Measurements from ENCODE around the gene AHDC1. TPM values are rescaled to one million over a fixed set of nuclear protein-coding genes. Genes with fewer than 3 reads are reported as not detected.
A peak's percentile ranks its signal among the peaks of the same experiment; 100 is the strongest.

AHDC1 gene
- total and polyA plus RNA-seq, 9 of the 15 experiments (the other 6 are each of a cell fraction or from before 2014, with no cell fraction given) = 0.21 to 36.4 (median 4.7) TPM

DNA sequence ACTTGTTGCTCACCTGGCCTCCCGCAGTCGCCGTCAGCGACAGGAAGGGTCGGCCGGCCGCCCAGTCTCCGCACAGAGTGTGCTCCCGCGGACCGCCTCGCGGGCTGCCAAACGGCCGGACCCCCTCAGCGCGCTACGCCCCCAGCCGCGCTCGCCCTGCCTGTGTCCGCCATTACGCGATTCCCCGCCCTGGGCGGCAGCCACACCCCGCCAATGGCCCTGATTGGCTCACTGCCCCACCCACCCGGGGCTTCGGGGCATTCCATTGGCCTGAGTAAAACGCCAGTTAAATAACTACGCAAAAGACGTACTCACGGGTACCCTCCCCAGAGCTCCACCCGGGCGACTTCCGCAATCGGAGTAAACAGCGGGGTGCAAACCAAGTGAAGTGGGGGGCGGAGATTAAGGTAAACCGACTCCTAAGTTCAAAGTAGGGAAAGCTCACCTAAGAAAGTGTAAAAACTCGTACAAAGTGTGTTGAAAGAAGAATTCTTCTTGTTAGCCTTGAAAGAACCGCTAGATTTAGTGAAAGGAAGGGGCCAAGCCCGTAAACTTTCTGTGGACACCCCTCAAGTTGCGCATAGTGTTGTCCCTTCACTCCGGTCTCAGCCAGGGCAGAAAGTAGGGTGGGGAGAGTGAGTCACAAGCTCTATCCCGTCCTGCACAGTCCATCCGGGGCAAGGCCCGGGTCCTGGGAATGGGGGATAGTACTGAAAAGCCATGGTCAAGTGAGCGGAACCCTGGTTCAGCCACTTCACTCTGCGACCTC lies 113.8 kb downstream of the AHDC1 start, which contains the start of gene WASF2 (continued):
- TF ChIP-seq, protein P1, sequence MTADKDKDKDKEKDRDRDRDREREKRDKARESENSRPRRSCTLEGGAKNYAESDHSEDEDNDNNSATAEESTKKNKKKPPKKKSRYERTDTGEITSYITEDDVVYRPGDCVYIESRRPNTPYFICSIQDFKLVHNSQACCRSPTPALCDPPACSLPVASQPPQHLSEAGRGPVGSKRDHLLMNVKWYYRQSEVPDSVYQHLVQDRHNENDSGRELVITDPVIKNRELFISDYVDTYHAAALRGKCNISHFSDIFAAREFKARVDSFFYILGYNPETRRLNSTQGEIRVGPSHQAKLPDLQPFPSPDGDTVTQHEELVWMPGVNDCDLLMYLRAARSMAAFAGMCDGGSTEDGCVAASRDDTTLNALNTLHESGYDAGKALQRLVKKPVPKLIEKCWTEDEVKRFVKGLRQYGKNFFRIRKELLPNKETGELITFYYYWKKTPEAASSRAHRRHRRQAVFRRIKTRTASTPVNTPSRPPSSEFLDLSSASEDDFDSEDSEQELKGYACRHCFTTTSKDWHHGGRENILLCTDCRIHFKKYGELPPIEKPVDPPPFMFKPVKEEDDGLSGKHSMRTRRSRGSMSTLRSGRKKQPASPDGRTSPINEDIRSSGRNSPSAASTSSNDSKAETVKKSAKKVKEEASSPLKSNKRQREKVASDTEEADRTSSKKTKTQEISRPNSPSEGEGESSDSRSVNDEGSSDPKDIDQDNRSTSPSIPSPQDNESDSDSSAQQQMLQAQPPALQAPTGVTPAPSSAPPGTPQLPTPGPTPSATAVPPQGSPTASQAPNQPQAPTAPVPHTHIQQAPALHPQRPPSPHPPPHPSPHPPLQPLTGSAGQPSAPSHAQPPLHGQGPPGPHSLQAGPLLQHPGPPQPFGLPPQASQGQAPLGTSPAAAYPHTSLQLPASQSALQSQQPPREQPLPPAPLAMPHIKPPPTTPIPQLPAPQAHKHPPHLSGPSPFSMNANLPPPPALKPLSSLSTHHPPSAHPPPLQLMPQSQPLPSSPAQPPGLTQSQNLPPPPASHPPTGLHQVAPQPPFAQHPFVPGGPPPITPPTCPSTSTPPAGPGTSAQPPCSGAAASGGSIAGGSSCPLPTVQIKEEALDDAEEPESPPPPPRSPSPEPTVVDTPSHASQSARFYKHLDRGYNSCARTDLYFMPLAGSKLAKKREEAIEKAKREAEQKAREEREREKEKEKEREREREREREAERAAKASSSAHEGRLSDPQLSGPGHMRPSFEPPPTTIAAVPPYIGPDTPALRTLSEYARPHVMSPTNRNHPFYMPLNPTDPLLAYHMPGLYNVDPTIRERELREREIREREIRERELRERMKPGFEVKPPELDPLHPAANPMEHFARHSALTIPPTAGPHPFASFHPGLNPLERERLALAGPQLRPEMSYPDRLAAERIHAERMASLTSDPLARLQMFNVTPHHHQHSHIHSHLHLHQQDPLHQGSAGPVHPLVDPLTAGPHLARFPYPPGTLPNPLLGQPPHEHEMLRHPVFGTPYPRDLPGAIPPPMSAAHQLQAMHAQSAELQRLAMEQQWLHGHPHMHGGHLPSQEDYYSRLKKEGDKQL (CRISPR knock-in tag; IDR thresholded peaks at IDR 0.05; ENCODE audit: borderline replicate concordance) = no peak
- peak; percentile 50 for TF ChIP-seq RBM22 (IDR thresholded peaks at IDR 0.05; ENCODE audit: low read depth, low read length, poor library complexity, severe bottlenecking)
- peak; percentile 32; the same call in 1 of the 2 replicates for TF ChIP-seq NCOA1 (IDR thresholded peaks at IDR 0.05; ENCODE audit: low read depth)
- TF ChIP-seq CEBPG (CRISPR knock-in tag; IDR thresholded peaks at IDR 0.05) = no peak
- peak in 1 of 2 experiments; percentile 32; a peak in 1 of 4 replicates for TF ChIP-seq CEBPG (tag; conservative IDR thresholded peaks at IDR 0.05 in 1 of 2, IDR thresholded peaks at IDR 0.05 in 1 of 2)
- TF ChIP-seq, protein P2, sequence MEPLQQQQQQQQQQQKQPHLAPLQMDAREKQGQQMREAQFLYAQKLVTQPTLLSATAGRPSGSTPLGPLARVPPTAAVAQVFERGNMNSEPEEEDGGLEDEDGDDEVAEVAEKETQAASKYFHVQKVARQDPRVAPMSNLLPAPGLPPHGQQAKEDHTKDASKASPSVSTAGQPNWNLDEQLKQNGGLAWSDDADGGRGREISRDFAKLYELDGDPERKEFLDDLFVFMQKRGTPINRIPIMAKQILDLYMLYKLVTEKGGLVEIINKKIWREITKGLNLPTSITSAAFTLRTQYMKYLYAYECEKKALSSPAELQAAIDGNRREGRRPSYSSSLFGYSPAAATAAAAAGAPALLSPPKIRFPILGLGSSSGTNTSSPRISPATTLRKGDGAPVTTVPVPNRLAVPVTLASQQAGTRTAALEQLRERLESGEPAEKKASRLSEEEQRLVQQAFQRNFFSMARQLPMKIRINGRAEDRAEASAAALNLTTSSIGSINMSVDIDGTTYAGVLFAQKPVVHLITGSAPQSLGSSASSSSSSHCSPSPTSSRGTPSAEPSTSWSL (CRISPR knock-in tag; IDR thresholded peaks at IDR 0.05; ENCODE audit: borderline replicate concordance) = no peak
- TF ChIP-seq COPS2 (conservative IDR thresholded peaks at IDR 0.05) = no peak
- no peak for TF ChIP-seq NELFE (IDR thresholded peaks at IDR 0.05; ENCODE audit: insufficient read depth, insufficient read length)
- peak; percentile 91 for TF ChIP-seq KLF1 (tag; IDR thresholded peaks at IDR 0.05)
- TF ChIP-seq, protein P3, sequence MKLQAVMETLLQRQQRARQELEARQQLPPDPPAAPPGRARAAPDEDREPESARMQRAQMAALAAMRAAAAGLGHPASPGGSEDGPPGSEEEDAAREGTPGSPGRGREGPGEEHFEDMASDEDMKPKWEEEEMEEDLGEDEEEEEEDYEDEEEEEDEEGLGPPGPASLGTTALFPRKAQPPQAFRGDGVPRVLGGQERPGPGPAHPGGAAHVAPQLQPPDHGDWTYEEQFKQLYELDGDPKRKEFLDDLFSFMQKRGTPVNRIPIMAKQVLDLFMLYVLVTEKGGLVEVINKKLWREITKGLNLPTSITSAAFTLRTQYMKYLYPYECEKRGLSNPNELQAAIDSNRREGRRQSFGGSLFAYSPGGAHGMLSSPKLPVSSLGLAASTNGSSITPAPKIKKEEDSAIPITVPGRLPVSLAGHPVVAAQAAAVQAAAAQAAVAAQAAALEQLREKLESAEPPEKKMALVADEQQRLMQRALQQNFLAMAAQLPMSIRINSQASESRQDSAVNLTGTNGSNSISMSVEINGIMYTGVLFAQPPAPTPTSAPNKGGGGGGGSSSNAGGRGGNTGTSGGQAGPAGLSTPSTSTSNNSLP (IDR thresholded peaks at IDR 0.05; ENCODE audit: borderline replicate concordance, low read depth, low read length) = no peak; the same call in 1 of the 2 replicates
- no peak for TF ChIP-seq FOXP1 (CRISPR knock-in tag; IDR thresholded peaks at IDR 0.05)
- no peak for TF ChIP-seq MXI1 (IDR thresholded peaks at IDR 0.05; ENCODE audit: low read depth, low read length)
- TF ChIP-seq ZNF76 (CRISPR knock-in tag; IDR thresholded peaks at IDR 0.05; ENCODE audit: borderline replicate concordance) = no peak
- TF ChIP-seq SMARCA4 (IDR thresholded peaks at IDR 0.05) = no peak; the same call in none of the 2 replicates
- TF ChIP-seq L3MBTL2 (IDR thresholded peaks at IDR 0.05) = no peak; the same call in 1 of the 2 replicates
- no peak for TF ChIP-seq HDAC2 (IDR thresholded peaks at IDR 0.05)
- TF ChIP-seq, protein P4, sequence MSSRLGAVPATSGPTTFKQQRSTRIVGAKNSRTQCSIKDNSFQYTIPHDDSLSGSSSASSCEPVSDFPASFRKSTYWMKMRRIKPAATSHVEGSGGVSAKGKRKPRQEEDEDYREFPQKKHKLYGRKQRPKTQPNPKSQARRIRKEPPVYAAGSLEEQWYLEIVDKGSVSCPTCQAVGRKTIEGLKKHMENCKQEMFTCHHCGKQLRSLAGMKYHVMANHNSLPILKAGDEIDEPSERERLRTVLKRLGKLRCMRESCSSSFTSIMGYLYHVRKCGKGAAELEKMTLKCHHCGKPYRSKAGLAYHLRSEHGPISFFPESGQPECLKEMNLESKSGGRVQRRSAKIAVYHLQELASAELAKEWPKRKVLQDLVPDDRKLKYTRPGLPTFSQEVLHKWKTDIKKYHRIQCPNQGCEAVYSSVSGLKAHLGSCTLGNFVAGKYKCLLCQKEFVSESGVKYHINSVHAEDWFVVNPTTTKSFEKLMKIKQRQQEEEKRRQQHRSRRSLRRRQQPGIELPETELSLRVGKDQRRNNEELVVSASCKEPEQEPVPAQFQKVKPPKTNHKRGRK (tag; IDR thresholded peaks at IDR 0.05) = no peak
- no peak for TF ChIP-seq ZC3H8 (IDR thresholded peaks at IDR 0.05)

Data from K562 (cell line).